GM18511 (cell line): ENCODE measurements around the gene PLXNB2.
A peak's percentile ranks its signal among the peaks of the same experiment; 100 is the strongest.

ENCODE experiments used
- ATAC-seq: cut with Tn5 transposase; IDR thresholded peaks from one replicate; pipeline ENCODE4 v1.9.1; 2021; ENCODE audit warnings: mild to moderate bottlenecking, moderate library complexity; ENCODE audit not compliant: unreplicated experiment

Gene PLXNB2

DNA sequence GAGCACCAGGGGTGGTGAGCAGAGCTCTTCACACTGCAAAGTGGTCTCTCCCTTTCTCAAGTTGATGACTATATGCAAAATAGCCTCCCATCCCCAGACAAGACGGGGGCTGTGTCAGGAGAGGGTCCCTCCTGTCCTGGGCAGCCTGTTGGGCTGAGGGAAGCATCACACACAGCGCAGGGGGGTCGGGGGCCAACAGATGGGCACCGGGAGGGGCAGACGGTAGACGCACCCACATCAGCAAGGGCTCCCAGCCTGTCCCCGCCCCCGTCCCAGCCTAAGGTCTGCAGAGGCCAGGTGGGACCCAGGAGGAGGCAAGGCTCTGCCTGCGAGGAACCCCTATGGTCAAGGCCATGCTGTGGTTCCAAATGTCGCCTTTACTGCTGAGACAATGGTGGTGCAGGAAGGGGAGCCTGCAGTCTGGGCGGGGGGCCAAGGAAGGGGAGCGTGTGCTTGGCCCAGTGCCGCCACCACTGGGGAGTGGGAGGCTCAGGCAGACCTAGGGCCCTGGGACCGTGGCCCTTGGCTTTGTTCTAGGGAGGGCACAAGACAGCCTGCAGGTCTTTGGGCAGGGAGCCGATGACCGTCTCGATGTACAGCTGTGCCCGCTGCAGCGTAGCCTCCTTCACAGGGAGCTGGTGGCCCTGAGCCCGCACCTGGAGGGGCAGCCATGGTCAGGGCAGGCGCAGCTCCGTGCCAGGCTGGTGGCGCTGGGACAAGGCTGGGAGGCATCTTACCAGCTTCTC, 4.3 kb upstream of the PLXNB2 start:
- ATAC-seq: no peak

DNA sequence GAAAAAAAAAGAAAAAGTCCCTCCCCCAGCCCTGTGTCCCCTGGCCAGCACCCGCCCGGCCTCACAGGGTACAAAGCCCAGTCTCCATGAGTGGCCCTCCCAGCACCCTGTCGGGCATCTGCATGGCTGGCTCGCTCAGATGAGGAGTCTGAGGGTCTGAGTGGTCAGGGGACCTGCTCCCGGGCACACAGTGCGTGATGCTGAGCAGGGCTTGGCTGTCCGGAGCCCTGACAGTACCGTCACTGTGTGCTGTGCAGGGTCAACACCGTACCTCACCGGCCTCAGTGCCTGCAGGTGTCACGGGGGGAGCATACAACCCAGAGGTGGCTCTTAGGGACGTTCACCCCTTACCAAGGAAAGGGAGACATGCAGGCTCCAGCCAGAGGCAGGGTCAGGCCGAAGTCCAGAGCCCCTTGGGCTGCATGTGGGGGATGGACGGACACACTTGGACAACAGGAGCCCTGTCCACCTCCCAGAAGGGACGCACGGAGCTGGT, 3.6 kb upstream of the PLXNB2 start:
- no peak for ATAC-seq

DNA sequence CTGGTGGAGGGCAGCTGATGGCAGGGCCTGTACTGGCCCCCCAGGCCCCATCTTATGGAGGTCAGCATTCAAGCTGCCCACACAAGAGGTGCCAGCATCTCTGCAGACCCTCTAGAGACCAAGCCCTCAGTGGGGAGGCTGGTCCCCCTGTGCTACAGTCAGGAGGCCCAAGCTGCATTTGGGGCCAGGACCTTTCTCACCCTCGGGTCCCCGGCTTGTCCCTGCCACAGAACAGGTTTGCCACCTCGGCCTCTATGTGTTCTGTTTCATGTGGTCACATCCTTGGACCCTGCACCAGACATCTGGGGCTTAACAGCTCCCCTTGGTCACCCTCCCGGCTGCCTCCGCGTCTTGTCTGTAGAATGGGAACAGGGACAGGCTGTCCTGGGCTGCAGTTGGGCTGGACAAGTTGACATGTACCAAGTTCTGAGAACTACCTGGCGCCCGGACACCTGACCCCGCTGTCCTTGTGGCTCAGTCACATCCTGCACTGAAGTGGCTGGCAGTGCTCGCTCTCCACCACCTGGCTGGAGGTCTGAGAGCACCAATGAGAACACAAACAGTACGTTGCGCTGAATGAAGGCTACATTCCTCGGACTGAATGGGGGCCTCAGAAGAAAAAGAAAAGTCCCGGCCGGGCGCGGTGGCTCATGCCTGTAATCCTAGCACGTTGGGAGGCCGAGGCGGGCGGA, 2.7 kb upstream of the PLXNB2 start:
- ATAC-seq: no peak

DNA sequence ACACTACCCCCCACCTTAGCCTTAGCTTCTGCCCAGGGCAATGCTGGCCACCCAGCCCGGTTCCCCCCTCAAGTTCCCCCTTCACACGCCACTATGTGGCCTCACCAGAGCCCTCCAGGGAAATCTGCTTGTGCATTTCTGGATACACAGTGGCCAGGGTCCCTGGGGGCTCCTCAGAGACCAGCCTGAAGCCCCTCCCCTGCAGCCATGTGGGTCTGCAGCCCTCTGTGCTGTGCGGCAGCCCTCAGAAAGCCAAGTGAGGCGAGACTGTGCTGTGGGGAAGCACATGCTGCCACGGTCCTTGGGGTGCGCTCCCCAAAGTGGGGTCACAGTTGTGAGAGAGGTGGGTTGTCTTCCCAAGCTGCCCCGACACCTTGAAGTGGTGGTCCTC, 2.1 kb upstream of the PLXNB2 start:
- ATAC-seq: no peak

DNA sequence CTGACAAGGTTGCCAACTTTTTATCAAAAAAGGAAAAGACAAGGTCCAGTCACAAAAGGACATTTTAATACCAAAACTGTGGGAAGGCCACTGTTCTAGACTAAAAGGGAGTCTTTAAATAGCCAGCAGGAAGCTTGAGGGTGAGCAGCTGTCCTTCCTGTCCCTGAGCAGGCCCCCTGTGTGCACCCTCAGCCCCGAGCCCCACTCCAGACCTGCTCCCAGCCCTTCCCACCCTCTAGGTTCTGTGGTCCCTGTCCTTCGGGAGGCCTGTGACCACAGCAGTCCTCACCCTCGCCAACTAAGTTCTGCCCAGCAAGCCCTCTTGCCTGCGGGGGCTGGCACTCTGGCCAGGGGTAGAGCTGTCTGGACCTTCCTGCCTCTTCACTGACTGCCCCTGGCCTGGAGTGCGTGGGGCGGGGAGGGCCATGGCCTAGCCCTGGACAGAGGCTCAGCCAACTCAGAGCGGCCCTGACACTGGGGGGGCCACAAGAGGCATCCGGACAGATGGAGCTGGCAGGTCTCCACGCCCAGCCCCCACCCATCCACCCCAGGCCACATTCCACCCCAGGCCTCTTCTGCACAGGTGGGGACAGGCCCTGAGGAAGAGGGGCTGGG, 1.6 kb upstream of the PLXNB2 start:
- ATAC-seq: no peak

DNA sequence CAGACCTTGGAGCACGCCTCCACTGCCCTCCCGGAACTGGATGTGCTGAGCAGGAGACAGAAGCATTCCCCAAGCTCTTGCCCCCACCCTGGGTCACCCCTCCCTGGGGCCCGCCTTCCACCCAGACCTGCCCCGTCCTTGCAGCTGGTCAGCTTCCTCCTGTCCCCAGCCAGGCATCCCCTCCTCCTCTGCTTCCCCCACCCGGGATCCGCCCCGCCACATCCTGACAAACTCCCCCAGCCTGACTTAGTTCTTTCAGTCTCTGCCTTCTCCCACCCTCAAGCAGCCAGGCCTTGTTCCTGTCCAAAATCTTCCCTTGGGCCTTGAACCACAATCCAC, 1.1 kb upstream of the PLXNB2 start:
- no peak for ATAC-seq

DNA sequence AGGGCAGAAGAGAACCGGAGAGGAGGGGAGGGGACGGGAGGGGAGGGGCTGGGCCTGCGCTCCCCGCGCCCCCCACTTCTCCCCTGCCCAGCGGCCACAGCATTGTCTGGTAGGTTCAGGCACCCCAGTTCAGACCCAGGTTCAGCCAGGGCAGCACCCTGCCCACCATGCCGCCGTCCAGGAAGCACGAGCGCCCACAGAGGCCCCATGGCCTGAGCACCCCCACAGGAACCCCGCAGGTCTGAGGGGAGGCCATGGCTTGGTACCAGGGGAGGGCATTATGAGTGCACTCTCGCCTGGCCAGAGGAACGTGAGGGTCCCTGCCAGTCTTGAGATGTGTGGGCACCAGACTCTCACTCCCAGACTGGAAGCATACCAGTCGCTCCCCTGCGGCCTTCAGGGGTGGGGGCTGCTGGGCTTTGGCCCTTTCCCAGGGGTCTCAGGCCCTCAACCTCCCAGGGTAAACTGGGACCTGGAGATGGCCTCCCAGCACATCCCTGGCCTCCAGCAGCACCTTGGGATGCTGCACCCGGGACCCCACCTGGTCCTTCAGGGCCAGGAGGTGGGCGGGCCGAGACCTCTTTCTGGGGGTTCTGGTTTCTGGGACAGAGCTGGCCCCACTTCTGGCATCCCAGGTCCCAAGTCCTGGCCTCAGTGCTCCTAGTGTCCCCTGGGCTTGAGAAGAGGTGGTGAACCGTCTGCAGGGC, 597 bp upstream of the PLXNB2 start:
- ATAC-seq: no peak

DNA sequence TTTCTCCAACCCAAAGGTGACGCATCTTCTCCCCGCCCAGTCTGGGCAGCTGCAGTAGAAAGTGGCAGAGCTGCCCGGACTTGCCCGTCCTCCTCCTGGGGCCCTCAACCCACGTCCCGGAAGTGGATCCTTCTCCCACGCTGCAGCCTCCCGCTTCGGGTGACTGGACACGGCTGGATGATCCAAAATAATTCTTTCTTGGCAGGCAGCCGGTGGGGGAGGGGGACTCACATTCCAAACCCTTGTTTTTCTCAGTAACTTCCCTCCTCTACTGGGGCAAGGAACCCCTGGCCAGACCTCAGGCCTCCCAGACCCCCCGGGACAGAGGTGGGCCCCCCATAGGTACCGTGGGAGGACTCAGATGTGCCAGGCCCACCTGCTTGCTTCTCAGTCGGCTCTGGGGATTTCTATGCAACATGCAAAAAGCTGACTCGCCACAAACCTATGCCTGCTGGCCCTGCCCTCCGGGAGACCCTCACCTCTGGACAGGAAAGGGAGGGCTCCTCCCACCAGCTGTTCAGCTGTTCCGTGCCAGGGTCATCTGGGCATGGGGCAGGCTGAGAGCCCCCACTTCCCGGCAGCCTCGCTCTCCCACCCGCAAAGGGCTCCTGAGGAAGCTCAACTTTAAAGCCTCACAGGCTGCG, 1.4 kb downstream of the PLXNB2 start:
- peak; percentile 35 for ATAC-seq

DNA sequence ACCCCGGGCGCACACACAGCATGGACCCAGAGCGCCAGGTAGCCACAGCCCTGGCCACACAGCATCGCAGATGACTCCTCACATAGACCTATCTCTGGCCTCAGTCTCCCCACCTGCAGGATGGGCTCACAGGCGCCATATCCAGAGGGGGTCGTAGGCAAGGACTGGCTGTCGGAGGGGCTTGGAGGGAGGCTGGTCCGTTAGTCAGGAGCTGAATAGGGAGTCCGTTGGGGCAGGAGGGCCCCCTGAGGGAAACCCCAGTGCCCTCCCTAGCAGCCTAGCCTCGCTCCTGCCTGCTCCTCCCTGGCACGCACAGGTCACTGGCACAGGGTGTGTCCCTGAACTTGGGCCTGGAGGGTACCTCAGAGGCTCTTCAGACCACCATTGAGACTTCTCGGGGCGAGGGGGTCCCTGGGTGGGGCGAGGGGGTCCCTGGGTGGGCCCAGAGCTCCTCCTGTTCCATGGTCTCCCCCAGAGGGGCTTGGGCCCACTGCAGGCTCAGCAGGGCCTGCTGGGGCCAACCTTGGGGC, 2.0 kb downstream of the PLXNB2 start:
- ATAC-seq: no peak

DNA sequence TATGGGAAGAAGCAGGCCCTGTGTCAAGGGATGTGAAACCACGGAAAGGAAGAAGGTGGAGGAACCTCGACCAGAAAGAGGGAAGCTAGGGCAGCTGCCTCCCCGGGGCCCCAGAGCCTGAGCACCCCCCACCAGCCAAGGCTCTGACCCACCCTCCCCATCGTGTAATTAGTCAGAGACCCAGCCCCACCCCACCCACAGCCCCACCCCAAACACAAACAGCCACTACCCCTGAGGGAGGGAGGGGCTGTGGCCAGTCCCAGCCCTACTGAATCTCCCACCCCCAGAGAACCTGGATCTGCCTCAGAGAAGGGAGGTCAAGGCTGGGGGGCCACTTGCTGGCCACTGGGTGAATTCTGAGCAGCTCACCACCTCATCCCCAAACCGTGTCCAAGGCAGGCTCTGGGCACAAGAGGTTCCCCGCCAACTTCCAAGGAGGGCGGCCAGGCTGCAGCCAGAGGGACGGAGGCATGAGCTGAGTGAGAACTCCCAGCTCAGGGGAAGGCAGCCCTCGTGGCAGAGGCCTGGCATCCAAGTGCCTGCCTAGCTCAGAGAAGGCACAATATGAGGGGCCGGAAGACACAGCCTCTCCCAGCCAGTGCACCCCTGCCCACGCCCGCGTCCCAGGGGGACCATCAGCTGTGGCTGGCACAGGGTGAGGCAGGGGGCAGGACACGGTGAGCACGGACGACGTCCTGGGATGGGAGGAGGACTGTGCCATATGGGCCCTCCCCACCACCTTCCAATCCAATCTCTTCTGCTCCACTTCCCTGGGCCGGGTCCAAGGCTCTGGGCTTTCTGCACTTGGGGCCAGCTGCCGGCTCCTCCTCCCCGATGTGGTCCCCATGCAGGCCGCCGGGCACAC, 2.7 kb downstream of the PLXNB2 start:
- no peak for ATAC-seq

DNA sequence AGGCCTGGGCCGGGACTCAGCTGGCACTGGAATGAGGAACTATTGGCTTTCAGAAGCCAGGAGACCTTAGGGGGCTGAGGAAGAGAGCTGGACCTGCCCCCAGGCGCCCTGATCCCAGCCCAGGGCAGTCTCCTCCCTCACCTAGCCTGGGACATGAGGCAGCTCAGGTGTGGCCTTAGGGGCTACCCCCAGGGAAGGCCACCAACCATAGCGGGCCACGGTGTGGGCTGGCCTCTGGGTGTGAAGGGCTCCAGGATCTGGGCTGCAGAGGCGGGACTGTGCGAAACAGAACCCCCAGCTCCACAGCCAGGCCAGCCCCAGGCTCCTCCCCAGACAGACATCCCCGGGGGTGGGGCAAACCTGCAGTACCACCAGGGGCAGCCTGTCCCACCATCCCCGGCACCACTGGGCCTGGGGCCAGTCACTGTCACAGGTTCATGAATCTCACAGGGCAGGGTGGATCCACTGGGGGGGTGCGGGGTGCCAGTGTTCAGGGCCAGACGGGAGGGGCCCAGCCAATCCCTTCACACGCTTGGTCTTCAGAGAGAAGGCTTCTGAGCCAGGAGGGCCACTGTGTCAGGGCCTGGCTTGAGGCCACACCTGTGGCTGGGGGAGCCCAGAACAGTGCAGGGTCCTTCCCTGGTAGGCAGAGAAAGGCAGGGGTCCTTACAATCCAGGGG, 3.5 kb downstream of the PLXNB2 start:
- ATAC-seq: no peak

DNA sequence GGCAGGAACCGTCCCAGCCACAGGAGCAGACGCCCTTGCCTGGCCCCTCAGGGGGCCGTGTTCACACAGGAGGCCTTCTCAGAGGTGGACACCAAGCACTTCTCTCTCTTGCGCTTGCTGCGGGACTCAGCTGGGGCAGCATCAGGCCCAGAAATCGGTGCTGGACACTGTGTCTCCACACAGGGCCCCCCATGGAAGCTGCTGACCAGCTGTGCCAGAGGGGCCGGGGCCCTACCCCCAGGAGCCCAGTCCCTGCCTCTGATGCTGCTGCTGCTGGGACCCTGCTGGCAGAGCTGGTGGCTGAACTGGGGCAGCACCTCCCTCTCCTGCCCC, 4.0 kb downstream of the PLXNB2 start:
- no peak for ATAC-seq

DNA sequence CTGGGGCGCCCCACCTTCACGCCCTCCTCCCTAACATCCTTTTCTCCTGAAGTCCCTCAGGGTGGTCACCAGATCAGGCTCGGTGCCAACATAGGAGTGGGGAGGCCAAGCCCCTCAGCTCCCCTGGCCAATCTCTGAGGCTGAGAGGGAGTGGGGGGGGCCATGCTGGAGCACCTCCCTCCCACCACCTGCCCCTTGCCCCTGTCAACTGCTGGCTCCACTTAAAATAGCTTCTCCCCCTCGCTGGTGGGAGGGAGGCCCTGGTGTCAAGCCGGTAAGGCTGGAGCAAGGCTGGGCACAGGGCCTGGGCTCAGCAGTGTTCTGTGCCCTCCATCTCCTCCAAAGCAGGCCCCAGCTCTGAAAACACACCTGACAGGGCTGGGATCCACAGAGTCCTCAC, 4.9 kb downstream of the PLXNB2 start:
- ATAC-seq: no peak

DNA sequence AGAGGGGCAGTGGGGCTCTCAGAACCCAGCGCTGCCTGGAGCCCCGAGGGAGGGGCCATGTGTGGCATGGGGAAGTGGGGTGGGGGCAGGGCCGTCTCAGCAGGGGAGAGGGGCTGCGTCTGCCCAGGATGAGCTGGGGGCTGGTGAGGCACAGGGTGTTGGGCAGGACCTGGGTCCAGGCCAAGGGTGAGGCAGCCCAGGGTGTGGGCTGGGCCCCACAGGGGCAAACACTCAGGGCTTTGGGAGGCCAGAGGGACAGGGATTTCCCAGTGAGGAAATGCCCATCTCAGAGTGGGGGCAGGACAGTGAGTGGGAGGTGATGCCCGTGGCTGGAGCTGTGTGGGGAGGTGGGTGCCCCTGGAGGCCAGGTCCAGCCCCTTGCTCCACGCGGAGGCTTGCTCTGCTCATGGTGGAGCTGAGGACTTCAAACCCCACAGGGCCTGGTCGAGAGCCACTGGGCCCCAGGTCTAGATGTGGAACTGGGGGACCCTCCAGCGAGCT, 5.4 kb downstream of the PLXNB2 start:
- no peak for ATAC-seq

DNA sequence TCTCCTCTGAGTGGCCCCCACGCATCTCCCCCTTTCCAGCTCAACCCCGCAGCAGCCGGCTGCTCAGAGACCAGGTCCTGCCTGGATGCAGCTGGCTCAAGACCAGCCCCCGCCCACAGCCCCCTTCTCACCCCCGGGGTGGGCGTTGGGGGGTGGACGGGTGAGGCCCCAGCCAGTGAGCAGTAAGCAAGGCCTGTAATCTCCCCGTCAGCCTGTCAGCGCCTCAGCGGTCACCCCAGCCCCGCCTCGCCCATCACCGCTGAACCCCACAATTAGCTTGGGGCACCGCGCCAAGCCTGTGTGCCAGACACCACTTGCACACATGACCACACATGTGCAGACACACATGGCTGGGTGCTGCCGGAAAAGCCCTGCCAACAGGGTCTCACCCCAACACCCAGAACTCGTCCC, 5.9 kb downstream of the PLXNB2 start:
- no peak for ATAC-seq

DNA sequence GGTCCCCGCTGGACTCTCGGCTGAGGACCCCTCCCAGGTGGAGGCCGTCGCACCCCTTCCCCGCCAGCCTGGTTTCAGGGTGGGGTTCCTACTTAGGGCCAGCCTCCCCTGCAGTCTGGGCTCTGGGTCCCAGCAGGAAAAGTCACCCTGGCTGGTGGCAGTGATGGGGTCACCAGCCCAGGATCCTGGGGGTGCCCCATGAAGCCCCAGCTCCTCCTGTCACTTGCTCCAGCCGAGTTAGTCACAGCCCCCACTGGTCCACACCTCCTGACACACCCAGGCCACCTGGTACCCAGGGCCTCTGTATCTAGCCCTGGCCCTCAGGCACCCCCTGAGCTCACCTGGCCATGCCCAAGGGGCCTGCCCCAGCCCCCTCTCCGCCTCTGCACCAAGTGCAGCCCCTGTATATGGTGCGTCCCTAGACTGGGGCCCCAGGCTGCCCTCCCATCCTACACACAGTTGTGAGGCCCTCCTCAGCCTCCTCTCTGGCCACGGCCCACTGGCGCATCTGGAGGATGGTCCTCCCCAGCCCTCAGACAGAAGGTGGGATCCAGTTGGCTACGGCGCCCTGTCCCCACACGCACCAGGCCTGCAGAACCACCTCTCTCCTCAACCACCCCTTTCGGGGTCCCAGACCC, 6.7 kb downstream of the PLXNB2 start:
- no peak for ATAC-seq

DNA sequence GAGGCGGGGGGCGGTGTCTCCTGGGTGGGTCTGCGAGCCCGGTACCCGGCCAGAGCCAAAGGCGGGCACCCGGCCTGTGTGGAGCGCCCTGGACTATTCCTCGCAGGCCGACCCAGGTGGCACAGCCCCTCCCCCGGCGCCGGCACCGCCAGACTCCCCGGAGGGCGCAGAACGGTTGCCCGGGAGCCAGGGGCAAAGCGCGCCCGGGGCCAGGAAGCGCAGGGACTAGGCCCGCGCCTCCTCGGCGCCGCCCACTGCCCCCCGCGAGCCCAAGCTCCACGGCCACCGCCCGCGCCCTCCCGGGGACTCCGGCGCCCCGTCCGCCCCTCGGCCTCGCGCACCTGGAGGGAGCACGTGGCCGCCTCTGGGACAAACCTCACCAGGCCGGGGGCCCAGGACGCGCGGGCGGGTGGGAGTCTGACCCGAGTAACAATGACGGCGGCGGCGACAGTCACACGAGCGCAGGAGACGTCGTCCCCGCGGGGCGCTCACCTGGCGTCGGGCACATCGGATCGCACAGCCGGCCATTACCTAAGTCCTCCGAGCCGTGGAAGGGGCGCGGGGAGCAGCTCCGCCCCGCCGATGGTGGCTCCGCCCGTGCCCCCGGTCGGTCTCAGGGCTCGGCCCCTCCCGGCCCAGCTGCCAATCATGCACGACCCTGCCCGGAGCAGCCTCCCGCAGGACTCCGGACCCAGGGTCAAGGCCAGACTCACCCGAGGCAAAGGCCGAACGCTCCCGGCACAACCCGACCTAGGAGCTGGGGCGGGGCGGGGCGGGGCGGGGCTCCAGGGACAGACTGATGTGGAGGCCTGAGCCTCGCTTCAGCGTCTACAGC, 7.4 kb downstream of the PLXNB2 start:
- ATAC-seq: no peak
